Nephron progenitor cell (in vitro differentiated cells): ENCODE results near the gene MANF.

Source experiments
- DNase-seq: peaks from one replicate; pipeline ENCODE4 v3.0.0; 2021
- H3K27ac Mint-ChIP-seq: 2 replicates; pipeline ENCODE4 v1.8.0; 2021; ENCODE audit warnings: mild to moderate bottlenecking, moderate library complexity, mixed read lengths
- H3K27me3 Mint-ChIP-seq: 2 replicates; pipeline ENCODE4 v1.8.0; 2021; ENCODE audit warnings: mild to moderate bottlenecking, low read depth, mixed read lengths; ENCODE audit not compliant: poor library complexity
- H3K36me3 Mint-ChIP-seq: 2 replicates; pipeline ENCODE4 v1.8.0; 2021; ENCODE audit warnings: low read depth, mixed read lengths
- H3K4me1 Mint-ChIP-seq: 2 replicates; pipeline ENCODE4 v1.8.0; 2021; ENCODE audit warnings: mixed read lengths
- H3K4me3 Mint-ChIP-seq: 2 replicates; pipeline ENCODE4 v1.8.0; 2021; ENCODE audit warnings: mild to moderate bottlenecking, moderate library complexity, mixed read lengths
- H3K9me3 Mint-ChIP-seq: 2 replicates; pipeline ENCODE4 v1.8.0; 2021; ENCODE audit warnings: mild to moderate bottlenecking, moderate library complexity, mixed read lengths
- TF ChIP-seq, protein P1 (sequence below): fragments of 200-600 bp; sonication (generic); IDR thresholded peaks from 2 replicates; pipeline ENCODE4 v1.5.0; 2021; ENCODE audit warnings: antibody characterized with exemption

MANF gene

DNA sequence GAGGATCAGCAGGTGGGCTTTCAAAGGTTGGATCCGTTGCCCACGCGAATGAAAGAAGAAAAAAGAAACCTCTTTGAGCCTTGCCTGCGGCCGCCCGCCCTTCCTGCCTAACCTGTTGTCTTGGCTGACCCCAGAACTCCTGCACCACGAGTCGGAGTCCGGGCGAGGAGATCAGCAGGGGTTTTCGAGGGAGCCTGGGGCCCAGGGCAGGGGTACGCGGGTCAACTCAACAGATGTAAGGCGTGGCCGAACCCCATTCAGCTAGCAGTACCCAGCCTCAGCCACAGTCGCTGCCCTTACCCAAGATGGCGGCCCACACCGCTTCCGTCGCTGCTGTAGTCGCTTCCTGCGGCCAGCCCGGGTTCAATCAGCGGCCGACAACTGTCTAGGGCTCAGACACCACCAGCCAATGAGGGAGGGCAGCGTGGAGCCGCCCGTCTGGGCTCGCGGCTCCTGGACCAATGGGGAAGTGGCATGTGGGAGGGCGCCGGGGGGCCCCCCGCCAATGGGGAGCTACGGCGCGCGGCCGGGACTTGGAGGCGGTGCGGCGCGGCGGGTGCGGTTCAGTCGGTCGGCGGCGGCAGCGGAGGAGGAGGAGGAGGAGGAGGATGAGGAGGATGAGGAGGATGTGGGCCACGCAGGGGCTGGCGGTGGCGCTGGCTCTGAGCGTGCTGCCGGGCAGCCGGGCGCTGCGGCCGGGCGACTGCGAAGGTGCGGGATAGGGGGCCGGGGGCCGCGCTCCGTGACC lies at the start of gene MANF:
Gene MANF, plus strand, starts transcription at position 566 of the 748 bp plus-strand sequence. Its CDS starts 52 bp downstream, at position 618.
- DNase-seq, result peak; percentile 94
- H3K27ac Mint-ChIP-seq, result peak within 1 kb of the TSS; percentile 100
- TF ChIP-seq, protein P1, sequence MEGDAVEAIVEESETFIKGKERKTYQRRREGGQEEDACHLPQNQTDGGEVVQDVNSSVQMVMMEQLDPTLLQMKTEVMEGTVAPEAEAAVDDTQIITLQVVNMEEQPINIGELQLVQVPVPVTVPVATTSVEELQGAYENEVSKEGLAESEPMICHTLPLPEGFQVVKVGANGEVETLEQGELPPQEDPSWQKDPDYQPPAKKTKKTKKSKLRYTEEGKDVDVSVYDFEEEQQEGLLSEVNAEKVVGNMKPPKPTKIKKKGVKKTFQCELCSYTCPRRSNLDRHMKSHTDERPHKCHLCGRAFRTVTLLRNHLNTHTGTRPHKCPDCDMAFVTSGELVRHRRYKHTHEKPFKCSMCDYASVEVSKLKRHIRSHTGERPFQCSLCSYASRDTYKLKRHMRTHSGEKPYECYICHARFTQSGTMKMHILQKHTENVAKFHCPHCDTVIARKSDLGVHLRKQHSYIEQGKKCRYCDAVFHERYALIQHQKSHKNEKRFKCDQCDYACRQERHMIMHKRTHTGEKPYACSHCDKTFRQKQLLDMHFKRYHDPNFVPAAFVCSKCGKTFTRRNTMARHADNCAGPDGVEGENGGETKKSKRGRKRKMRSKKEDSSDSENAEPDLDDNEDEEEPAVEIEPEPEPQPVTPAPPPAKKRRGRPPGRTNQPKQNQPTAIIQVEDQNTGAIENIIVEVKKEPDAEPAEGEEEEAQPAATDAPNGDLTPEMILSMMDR, result no peak
- H3K9me3 Mint-ChIP-seq, result no peaks in the 10 kb centered on the region
- H3K4me1 Mint-ChIP-seq, result peaks cover 52% of the 10 kb centered on the region
- peaks cover 34% of the 10 kb centered on the region for H3K36me3 Mint-ChIP-seq
- H3K27me3 Mint-ChIP-seq, result peaks cover 3% of the 10 kb centered on the region
- H3K4me3 Mint-ChIP-seq, result peak within 1 kb of the TSS; percentile 99

DNA sequence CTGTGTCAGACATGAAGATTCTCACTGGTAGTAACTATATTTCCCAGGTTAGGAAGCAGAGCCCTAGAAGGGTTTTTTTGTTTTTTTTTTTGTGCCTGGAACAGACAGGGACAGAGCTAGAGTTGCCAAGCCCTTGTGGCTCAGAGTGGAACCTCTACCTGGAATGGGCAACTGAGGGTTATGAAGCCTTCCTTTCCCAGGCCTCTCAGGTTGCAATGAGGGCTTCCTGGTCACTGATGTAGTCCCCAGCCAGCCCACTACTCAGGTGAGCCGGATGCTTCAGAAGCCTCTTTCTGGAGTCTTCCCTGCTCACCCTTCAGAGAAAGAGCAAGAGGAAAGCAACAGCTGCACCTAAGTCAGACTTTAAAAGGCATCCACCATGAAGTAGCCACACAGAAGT lies 48.8 kb upstream of the MANF start:
- TF ChIP-seq, protein P1, result no peak
- peaks cover 22% of the 10 kb centered on the region for H3K4me1 Mint-ChIP-seq
- peak overlapping the region; percentile 15 for H3K27ac Mint-ChIP-seq
- H3K36me3 Mint-ChIP-seq, result no peaks in the 10 kb centered on the region
- no peaks in the 10 kb centered on the region for H3K9me3 Mint-ChIP-seq
- DNase-seq, result no peak
- no peak overlapping the region for H3K4me3 Mint-ChIP-seq
- no peaks in the 10 kb centered on the region for H3K27me3 Mint-ChIP-seq

DNA sequence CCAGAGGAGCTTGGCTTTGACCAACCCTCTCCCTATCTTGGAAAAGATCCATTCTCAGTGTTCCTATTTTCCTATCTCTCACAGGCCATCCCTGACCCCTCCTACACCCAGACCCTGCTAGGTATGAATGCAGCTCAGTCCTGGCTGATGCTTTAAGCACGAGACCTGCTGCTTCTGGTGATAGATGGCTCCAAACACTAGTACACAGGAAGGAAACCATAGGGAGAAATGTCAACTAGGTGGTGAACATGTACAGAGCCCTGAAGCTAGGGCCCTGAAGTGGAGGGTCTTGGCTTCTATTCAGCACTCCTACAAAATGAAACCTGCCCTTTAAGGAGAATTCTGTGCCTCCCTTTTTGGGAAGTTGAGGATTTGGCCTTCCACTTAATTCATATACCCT lies 47.4 kb upstream of the MANF start:
- H3K4me3 Mint-ChIP-seq, result no peak overlapping the region
- peaks cover 22% of the 10 kb centered on the region for H3K4me1 Mint-ChIP-seq
- H3K36me3 Mint-ChIP-seq, result no peaks in the 10 kb centered on the region
- no peaks in the 10 kb centered on the region for H3K9me3 Mint-ChIP-seq
- H3K27ac Mint-ChIP-seq, result peak overlapping the region; percentile 61
- no peak for DNase-seq
- TF ChIP-seq, protein P1, result no peak
- H3K27me3 Mint-ChIP-seq, result no peaks in the 10 kb centered on the region

DNA sequence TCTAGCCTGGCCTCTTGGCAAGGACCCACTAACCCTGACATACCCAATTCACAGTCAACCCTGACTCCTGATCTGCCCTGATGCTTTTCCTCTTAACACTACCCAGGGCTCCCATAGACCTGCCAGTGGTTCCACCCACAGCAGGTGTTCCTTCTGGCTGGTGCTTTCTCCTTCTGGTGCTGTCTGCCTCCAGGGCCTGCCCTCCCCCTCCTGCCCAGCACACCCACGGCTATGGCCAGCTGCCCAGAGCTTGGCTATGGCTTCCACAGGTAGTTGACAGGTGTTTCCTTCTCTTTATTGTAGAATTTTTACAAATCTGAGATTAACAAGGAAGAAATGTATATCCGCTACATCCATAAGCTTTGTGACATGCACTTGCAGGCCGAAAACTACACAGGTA lies 46.5 kb upstream of the MANF start:
- no peak for DNase-seq
- TF ChIP-seq, protein P1, result no peak
- Mint-ChIP-seq H3K4me3 (no peak overlapping the region), H3K9me3 (no peaks in the 10 kb centered on the region), H3K36me3 (no peaks in the 10 kb centered on the region), H3K27me3 (no peaks in the 10 kb centered on the region), H3K4me1 (peaks cover 22% of the 10 kb centered on the region), H3K27ac (no peak overlapping the region)

DNA sequence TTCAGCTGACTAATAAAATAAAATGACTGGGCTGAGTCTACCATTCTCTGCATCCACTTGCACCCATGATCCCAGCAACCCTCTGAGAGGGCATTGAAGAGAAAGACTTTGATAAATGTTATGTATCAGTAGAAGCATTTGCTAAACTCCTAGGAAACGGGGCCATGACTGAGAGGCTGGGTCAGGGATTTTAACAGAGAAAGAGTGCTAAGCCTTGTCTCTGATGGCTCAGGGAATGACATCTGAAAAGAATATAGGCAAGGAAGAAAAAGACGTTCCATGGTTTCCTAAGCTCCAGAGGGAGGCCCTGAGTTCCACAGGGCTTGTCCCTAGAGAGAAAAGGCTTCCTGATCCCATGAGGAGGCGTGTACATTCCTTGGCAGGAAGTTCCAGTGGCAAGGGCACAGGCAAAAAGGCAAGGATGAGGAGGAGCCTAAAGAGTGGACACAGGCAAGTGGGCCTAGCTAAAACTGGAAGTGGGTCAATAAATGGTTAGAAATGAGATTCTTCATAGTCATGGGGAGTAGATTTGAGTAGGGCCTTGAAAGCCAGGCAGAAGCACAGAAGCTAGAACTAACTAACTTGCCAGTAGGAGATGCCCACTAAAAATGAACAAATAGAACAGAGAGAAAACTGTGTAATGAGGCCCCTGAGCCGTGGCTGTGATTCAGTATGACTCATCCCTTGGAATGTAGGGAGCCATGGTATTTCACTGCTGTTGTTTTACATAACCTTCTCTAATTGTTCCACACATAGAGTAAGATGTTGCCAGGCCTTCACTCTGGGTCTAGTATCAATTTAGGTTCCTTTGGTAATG lies 44.9 kb upstream of the MANF start:
- H3K27ac Mint-ChIP-seq, result no peak overlapping the region
- H3K4me1 Mint-ChIP-seq, result peaks cover 14% of the 10 kb centered on the region
- TF ChIP-seq, protein P1, result no peak
- no peaks in the 10 kb centered on the region for H3K9me3 Mint-ChIP-seq
- H3K27me3 Mint-ChIP-seq, result peaks cover 6% of the 10 kb centered on the region
- DNase-seq, result no peak
- H3K4me3 Mint-ChIP-seq, result no peak overlapping the region
- H3K36me3 Mint-ChIP-seq, result no peaks in the 10 kb centered on the region
